ENCODE results near the gene GPR45.

DNA sequence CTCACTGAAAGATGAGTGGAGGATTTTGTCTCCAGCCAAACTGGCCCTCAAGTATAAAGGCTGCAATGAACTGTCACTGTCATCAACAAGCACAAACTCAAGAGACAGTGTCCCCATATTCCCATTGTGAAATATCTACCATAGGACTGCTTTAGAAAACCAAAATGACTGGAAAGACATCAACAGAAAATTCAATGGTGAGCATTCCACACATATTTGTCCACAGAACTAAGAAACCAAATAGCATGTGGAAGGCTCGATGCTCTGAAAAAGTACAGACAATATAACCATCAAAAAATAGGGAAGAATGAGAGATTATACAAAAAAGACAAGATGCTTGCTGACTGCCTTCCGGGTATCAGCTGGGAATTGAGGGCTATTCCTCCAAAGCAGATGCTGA is 50.4 kb downstream of the GPR45 start:
- TF ChIP-seq TAF1 (IDR thresholded peaks at IDR 0.05; ENCODE audit: borderline replicate concordance, insufficient read depth, low read length) (no peak), POLR2AphosphoS5 (IDR thresholded peaks at IDR 0.05; ENCODE audit: low read depth, low read length) (no peak), REST (IDR thresholded peaks at IDR 0.05; ENCODE audit: insufficient read depth in 1 of 2, low read depth in 2 of 2, low read length in 2 of 2) (no peak), SIN3A (IDR thresholded peaks at IDR 0.05; ENCODE audit: borderline replicate concordance, insufficient read depth, low read length) (no peak)

All from PFSK-1 (cell line).